GM18870 (cell line): Measurements from ENCODE around the gene DDX25.
A peak's percentile ranks its signal among the peaks of the same experiment; 100 is the strongest.
"Not testable (repeated sequence)": the region's sequence is repeated elsewhere in the genome, so short reads cannot be mapped to it uniquely, and the experiment has no call there.

Experiments
- ATAC-seq: cut with Tn5 transposase; IDR thresholded peaks from one replicate; pipeline ENCODE4 v1.9.1; 2021; ENCODE audit warnings: moderate library complexity; ENCODE audit not compliant: unreplicated experiment

Gene DDX25

DNA sequence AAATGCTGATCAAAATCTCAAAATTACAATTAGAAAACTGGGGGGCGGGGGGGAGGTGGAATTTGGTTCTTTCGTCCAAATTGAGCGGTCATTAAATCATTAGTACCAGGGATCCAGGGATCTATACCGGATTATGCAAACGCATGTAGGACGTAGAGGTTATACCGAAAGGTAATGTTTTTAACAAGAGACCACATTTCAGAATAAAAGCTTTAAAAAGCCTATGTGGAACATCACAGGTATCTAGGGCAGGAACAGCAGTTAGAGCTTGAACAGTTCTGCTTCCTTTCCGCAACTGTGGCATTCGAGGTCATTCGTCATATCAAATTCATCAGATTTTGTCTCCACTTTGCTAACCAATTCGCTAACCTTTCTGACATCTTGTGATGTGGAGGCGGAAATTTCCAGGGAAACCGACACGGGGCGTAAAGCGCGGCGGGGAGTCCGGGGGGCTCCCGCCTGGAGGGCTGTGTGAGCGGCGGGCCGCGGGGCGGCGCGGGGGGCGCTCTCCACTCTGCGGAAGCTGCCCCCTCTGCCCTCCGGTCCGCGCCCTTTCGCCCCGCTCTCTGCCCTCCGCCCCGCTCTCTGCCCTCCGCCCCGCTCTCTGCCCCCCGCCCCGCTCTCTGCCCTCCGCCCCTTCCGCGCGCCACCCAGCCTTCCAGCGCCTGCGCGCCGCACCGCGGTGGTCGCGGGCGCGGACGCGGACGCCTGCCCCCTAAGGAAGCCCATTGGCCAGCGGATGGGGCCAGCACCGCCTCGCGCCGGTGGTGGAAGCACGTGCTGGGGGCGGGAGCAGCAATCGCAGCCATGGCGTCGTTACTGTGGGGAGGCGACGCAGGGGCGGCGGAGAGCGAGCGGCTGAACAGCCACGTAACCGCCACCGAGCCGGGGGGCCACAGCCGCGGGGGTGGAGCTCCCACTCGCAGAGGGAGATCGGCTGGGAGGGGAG is at the start of gene DDX25:
TSS of gene DDX25 (plus strand) at position 798 of the 949 bp plus-strand sequence. CDS start at position 808, 10 bp downstream.
- ATAC-seq, result no peak

DNA sequence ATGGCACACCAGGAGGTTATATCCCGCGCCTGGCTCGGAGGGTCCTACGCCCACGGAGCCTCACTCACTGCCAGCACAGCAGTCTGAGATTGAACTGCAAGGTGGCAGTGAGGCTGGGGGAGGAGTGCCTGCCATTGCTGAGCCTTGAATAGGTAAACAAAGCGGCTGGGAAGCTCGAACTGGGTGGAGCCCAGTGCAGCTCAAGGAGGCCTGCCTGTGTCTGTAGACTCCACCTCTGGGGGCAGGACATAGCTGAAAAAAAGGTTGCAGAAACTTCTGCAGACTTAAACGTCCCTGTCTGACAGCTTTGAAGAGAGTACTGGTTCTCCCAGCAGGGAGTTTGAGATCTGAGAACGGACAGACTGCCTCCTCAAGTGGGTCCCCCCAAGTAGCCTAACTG is 46.6 kb upstream of the DDX25 start:
- ATAC-seq, result not testable (repeated sequence)

DNA sequence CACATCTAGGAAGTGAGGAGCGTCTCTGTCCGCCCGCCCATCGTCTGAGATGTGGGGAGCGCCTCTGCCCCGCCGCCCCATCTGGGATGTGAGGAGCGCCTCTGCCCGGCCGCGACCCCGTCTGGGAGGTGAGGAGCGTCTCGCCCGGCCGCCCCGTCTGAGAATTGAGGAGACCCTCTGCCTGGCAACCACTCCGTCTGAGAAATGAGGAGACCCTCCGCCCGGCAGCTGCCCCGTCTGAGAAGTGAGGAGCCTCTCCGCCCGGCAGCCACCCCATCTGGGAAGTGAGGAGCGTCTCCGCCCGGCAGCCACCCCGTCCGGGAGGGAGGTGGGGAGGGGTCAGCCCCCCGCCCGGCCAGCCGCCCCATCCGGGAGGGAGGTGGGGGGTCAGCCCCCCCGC is 41.5 kb upstream of the DDX25 start:
- not testable (repeated sequence) for ATAC-seq

DNA sequence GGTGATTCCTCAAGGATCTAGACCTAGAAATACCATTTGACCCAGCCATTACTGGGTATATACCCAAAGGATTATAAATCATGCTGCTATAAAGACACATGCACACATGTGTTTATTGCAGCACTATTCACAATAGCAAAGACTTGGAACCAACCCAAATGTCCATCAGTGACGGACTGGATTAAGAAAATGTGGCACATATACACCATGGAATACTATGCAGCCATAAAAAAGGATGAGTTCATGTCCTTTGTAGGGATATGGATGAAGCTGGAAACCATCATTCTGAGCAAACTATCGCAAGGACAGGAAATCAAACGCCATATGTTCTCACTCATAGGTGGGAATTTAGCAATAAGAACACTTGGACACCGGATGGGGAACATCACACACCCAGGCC is 39.0 kb upstream of the DDX25 start:
- not testable (repeated sequence) for ATAC-seq

DNA sequence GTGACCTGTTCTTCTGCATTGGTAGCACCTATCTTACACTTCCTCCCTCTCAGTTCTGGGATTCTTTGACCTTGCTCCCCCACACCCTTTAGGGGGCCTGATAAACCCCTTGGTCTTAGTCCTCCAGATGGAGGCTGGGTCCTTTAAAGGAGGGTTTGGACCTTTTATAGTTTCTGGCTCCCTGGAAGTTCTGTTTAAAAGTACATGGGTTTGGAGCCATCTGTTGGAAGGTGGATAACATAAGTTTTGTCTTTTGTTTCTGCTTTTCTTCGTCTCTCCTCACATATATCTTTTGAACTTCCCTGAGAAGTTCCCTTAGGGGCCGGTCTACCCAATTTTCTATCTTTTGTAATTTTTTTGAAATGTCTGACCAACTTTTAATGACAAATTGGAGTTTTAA is 34.8 kb upstream of the DDX25 start:
- ATAC-seq, result no peak

DNA sequence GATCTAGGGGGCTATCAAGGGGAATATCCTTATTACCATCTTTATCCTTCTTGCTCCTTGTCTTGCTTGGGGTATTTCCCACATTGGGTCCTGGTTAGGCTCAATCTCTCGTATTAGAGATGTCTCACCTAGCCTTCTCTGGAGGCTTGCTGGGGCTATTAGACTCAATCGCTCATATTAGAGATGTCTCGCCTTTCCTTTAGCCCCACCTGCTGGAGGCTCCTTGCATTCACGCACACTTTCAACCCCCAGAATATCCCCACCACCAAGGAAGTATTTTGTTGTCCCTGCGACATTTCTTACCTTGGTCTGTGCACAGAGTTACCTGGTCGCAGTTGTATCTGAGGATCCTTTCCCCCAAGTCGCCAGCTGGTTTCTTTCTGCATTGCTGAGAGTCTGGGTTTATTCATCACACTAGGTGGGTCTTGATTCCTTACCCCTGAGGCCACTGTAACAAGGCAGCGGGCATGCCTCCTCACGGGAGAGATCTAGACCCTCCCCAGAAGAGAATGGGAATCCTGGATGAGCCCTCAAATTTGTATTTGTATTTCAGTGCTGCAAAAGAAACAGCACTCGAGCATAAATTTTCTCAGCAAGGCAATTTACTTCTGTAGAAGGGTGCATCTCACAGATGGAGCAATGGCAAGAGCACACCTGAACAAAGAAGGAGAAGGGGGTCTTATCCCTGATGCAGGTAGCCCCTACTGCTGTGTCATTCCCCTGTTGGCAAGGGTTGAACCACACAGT is 32.7 kb upstream of the DDX25 start:
- ATAC-seq, result no peak

DNA sequence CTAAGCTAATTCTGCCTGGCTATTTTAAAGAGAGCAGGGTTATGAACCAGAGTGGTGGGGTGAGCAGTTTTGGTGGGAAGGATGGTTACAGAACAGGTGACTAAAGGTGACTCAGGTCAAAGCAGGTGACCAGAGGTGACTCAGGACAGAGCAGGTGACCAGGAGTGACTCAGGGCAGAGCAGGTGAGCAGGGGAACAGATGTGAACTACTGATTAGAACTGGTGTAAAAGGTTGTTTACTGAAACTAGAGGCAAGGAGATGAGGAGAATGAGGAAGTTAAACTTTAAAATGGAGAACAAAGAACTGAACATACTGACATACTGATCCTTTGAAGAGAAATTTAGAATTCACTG is 32.2 kb upstream of the DDX25 start:
- no peak for ATAC-seq

DNA sequence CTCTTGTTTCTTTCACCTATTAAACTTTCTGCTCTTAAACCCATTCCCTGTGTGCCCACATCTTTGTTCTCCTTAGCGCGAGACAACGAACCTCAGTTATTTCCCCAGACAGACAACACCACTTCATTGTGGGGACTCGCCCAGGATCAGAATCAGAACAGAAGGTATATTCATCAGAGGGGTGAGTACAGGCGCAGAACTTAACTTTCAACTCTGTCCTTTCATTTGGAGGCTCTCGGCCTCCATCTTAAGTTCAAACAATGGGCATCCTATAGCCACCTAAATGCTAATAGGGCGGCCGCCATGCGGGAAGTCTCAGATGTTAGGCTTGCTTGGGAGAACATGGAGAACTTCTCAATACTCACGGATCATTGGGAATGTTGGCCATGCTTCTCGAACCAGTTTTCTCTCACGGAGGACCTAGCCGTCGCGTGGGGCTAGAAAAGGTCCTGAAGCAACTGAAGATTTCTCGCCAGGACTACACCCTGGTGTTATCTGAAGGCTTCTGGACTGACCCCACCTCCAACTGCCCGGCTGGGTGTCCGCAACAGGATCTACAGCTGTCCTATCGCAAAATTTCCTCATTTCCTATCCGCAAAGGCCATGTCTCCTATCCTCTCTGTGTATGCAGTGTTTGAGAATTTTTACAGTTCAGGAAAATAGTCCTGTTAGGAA is 30.3 kb upstream of the DDX25 start:
- ATAC-seq, result no peak

DNA sequence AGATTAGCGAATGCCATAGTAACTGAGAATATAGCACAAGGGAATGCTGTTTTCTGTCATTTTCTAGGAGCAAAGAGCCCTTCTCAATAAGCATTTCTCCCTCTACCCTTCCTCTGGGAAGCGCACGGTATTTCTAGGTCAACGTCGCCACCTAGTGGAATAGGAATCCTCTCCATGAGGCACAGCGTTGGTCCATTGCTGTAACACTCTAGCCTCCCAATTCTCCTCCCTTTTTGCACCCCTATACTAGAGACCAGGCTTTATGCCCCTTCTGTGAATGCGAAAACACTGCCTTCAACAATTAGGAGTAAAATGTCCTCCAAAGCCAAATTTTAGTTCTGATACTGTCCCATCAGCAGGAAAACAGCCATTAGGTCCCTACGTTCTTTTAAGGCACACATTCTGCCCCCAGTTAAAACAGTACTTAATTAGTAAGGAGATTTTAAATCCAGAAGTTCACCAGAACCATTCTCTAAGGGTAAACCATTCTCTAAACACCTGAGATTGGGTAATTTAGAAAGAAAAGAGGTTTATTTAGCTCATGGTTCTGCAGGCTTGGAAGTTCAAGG is 29.7 kb upstream of the DDX25 start:
- ATAC-seq, result peak; percentile 84

DNA sequence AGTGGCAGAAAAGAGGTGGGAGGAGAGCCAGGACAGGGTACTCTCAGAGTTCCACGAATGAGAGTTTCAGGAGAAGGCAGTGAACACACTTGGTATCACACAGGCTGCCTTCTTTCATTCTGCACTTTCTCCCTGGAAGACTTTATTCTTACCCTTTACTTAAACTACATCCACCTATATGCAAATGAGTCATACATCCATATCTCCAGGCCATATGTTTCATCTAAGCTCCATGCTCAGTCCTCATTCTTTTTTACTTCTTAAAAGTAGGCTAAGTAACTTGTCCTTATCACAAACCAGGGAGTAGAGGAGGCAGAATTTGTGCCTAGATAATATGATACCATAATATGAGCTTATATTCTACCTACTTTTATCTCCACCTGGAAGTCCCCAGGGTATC is 23.0 kb upstream of the DDX25 start:
- no peak for ATAC-seq

DNA sequence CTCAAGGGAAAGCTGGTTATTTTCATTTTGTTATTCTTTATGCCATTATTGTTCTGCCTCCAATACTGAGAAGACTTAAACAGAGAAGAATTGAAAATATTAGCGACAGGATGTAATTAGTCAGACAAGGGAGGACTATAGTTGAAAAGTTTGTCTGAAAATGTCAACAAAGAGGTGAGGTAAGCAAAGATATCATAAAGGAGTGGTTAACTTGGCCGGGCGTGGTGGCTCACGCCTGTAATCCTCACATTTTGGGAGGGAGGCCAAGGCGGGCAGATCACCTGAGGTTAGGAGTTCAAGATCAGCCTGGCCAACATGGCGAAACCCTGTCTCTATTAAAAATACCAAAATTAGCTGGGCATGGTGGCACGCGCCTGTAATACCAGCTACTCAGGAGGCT is 20.9 kb upstream of the DDX25 start:
- no peak for ATAC-seq

DNA sequence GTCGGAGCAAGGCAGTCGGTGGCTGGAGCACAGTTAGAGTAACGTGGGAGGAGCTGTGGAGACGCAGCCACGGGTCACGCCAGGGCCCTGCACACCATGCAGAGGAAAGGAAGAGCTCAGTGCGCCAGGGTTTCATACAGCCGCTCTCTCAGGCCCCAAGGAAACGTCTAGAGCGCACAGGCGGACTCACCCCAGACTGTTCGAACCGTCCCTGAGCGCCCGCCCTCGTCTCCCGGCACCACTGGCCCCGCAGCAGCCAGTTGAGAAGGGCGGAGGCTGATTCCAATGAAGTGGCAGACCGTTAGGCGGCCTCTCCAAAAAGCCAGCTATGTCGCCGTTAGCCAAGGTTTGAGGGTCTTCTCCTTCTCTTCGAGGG is 17.3 kb upstream of the DDX25 start:
- peak; percentile 22 for ATAC-seq

DNA sequence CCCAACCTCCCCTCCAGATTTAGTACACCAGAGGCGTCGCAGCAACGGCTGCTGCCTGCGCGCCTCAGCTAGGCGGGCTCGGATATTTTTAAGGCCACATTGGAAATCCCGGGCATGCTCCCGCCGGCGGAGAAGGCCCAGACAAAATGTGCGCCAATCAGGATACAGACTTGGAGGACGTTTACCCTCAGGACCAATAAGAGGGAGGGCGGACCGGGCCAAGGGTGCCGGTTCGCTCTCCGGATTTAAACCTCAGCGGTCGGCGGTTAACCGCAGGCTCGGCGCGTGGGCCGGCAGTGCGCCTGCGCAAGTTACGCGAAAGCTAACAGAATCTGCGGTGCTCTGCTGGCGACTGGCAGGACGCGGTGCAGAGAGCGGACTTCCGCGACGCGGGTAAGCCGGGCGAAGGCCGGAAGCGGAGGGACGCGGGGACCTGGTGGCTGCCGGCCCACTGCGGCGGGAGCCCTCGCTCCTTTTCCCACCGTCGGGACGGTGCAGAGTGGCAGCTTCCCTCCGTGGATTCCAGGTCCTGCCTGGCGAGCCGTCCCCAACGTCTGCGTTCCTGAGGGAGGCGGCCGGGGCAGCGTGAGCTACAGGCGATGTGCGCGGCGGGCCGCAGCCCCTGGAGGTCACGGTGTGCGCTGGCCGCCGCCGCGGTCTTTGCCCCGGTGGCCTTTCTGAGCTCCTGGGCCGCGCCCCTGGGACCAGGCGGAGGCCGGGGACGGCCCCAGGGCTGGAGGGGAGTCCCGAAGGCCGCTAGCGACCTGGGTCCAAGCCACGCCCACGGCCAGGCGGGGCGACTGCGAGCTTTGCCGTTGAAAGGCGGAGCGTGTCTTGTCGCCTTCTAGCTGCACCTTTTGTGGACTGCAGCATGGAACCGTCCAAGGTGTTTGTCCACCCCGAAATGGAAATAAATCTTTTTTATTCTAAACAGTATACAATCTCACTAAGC is 16.7 kb upstream of the DDX25 start, which contains the start of gene HYLS1:
TSS of gene HYLS1 (plus strand) at position 296 of the 952 bp plus-strand sequence. CDS start 11,701 bp downstream, outside the sequence.
- ATAC-seq, result peak; percentile 88

DNA sequence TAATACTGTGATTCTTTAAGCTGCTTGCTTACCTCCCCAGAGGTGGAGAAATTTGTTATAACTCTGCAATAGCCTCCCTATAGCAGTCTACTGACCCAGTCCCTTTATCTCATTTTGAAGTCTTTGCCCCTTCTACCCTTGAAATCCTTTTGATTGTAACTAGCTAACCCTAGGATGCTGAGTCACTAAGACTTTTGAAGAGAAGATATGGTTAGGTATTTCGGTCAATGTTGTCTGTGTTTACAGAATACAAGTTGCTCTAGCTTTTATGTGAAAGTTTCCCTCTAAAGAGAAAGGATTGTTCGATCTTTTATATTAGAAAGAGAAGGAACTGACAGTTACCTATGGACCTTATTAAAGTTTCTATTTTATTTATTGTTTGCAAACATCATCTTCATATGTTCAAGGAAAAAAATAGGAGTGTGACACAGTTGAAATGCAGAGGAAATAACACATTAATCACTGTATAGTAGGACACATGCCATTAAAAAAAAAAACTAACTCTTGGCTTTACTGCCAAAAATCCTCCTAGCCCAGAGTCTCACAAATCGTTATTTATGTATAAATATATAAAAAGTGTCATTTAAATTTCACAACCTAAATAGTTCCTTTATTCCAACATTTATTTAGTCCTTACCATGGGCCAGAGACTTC is 13.7 kb upstream of the DDX25 start:
- ATAC-seq, result no peak

DNA sequence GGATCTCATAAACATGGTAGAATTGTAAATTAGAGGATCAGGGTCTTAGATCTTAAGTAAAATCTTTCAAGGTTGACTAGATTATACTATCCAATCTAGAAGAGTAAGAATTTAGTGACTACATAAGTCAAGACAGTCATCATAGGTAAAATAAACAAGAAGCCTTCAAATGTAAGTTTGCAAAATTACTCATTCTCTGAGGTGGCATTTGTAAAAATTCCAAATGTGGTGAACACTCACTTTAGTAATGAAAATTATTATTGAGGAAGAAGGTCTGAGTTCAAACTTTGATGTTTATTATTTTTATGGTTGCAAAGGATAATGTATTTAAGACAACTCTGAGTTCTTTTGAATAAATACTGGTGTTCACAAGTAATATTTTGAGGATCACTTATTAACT is 12.2 kb upstream of the DDX25 start:
- ATAC-seq, result no peak

DNA sequence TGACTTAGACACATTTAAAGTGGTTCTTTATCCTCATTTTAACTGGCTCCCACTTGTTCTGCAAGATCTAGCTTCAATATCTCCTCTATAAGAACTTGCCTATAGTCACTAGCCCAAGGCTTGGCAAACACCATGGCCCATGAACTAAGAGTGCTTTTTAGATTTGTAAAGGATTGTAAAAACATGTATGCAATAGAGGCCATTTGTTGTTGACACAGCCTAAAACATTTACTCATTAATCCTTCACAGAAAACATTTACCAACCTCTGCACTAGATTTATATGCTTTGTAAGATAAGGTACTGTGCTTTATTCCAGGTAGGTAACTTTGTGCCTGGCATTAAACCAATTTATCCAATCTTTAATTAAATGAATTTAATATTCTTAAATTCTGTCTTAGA is 11.3 kb upstream of the DDX25 start:
- ATAC-seq, result no peak

DNA sequence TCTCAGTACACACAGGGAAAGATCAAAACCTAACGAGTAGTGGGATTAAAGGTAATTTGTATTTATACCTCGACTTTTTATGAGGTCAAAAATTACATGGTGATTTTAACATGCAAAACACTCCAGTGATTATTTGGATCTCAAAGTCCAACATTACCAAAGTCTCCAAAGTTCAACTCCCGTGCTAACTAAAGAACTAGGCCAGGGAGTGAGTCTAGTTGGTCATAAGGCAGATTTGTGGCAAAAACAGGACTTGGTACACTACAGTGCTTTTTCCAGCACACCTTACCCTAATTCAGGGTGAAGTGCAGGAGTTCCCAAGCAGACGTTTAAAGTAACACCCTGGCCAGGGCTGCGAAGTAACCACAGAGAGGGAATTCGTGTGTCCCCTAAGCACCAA is 2.4 kb upstream of the DDX25 start:
- no peak for ATAC-seq

DNA sequence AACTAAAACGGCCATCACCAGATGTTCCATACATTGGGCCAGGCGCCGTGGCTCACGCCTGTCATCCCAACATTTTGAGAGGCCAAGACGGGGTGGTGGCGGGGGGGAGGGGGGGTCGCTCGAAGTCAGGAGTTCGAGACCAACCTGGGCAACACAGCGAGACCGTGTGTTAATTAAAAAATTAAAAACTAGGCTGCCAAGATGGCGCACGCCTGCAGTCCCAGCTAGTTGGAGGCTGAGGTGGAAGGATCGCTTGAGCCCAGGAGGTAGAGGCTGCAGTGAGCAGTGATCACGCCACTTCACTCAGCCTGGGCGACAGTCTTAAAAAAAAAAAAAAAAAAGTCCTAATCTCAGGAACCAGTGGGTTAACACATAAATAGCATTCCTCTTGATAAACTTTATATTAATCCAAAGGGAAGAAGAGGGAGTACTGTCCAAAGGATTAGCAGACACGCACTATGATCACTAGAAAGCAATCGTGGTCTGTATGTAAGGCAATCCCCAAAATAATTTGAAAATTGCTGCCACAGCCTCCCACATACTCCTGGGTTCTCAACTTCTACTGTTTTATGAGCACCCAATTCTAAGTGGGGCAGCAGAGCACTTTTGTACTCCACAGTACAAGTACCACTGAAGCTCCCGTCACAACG is 1.9 kb upstream of the DDX25 start:
- no peak for ATAC-seq
